ENCODE measurements around the gene GULP1. TPM values are rescaled to one million over a fixed set of nuclear protein-coding genes. Genes with fewer than 3 reads are reported as not detected.

Gene GULP1
- total RNA-seq, 2 experiments from 2014 or later: not detected

- Mint-ChIP-seq H3K36me3 (ENCODE audit: low read depth) (no peaks in the 10 kb centered on the region), H3K9me3 (ENCODE audit: insufficient read depth) (no peaks in the 10 kb centered on the region), H3K27ac (no peak overlapping the region), H3K27me3 (ENCODE audit: low read depth) (no peaks in the 10 kb centered on the region), H3K4me1 (ENCODE audit: low read depth) (no peaks in the 10 kb centered on the region), H3K4me3 (no peak overlapping the region)
- DNase-seq: no peak
- POLR2A ChIA-PET: no interaction called here
- no peak for ATAC-seq
- CTCF ChIA-PET: no interaction called here
Observed at GRCh38 chr2:188332619-188333018, 40.9 kb downstream of the GULP1 start.

- DNase-seq: no peak
- Mint-ChIP-seq H3K4me3 (no peak overlapping the region), H3K9me3 (ENCODE audit: insufficient read depth) (no peaks in the 10 kb centered on the region), H3K4me1 (ENCODE audit: low read depth) (no peaks in the 10 kb centered on the region), H3K27ac (no peak overlapping the region), H3K36me3 (ENCODE audit: low read depth) (no peaks in the 10 kb centered on the region), H3K27me3 (ENCODE audit: low read depth) (no peaks in the 10 kb centered on the region)
- ChIA-PET POLR2A (no interaction called here), CTCF (no interaction called here)
- ATAC-seq: no peak
Observed at GRCh38 chr2:188333751-188334524, 42.3 kb downstream of the GULP1 start.

- POLR2A ChIA-PET: interaction anchor here (0.7 kb wide), 1 partner anchor 159 kb away, joined by 3 read pairs; no protein-coding TSS in a partner anchor
Observed at GRCh38 chr2:188338463-188338862, 46.8 kb downstream of the GULP1 start.

GRCh38 chr2:188340257-188340656 is 48.6 kb downstream of the GULP1 start:
- no peak for ATAC-seq
- ChIA-PET CTCF (no interaction called here), POLR2A (no interaction called here)
- no peaks in the 10 kb centered on the region for H3K36me3 Mint-ChIP-seq (ENCODE audit: low read depth)
- H3K4me3 Mint-ChIP-seq: no peak overlapping the region
- H3K9me3 Mint-ChIP-seq (ENCODE audit: insufficient read depth): no peaks in the 10 kb centered on the region
- H3K4me1 Mint-ChIP-seq (ENCODE audit: low read depth): no peaks in the 10 kb centered on the region
- DNase-seq: no peak
- no peaks in the 10 kb centered on the region for H3K27me3 Mint-ChIP-seq (ENCODE audit: low read depth)
- H3K27ac Mint-ChIP-seq: no peak overlapping the region

More at GRCh38 chr2:188338463-188338862, 46.8 kb downstream of the GULP1 start:
- Mint-ChIP-seq H3K27me3 (ENCODE audit: low read depth) (no peaks in the 10 kb centered on the region), H3K36me3 (ENCODE audit: low read depth) (no peaks in the 10 kb centered on the region), H3K27ac (no peak overlapping the region), H3K4me3 (no peak overlapping the region), H3K4me1 (ENCODE audit: low read depth) (no peaks in the 10 kb centered on the region), H3K9me3 (ENCODE audit: insufficient read depth) (no peaks in the 10 kb centered on the region)
- DNase-seq: no peak
- CTCF ChIA-PET: no interaction called here
- ATAC-seq: no peak

GRCh38 chr2:188345020-188345419 is 53.3 kb downstream of the GULP1 start:
- Mint-ChIP-seq H3K4me1 (ENCODE audit: low read depth) (no peaks in the 10 kb centered on the region), H3K27ac (no peak overlapping the region), H3K9me3 (ENCODE audit: insufficient read depth) (no peaks in the 10 kb centered on the region), H3K27me3 (ENCODE audit: low read depth) (no peaks in the 10 kb centered on the region), H3K36me3 (ENCODE audit: low read depth) (no peaks in the 10 kb centered on the region), H3K4me3 (no peak overlapping the region)
- DNase-seq: no peak
- ChIA-PET POLR2A (no interaction called here), CTCF (no interaction called here)
- ATAC-seq: no peak

- Mint-ChIP-seq H3K36me3 (ENCODE audit: low read depth) (no peaks in the 10 kb centered on the region), H3K4me1 (ENCODE audit: low read depth) (no peaks in the 10 kb centered on the region), H3K9me3 (ENCODE audit: insufficient read depth) (no peaks in the 10 kb centered on the region), H3K27me3 (ENCODE audit: low read depth) (no peaks in the 10 kb centered on the region), H3K4me3 (no peak overlapping the region), H3K27ac (no peak overlapping the region)
- CTCF ChIA-PET: no interaction called here
- POLR2A ChIA-PET: no interaction called here
- DNase-seq: no peak
- no peak for ATAC-seq
Observed at GRCh38 chr2:188345426-188345825, 53.8 kb downstream of the GULP1 start.

- Mint-ChIP-seq H3K4me3 (no peak overlapping the region), H3K36me3 (ENCODE audit: low read depth) (no peaks in the 10 kb centered on the region), H3K4me1 (ENCODE audit: low read depth) (no peaks in the 10 kb centered on the region), H3K9me3 (ENCODE audit: insufficient read depth) (no peaks in the 10 kb centered on the region), H3K27me3 (ENCODE audit: low read depth) (no peaks in the 10 kb centered on the region), H3K27ac (no peak overlapping the region)
- DNase-seq (no peak), ATAC-seq (no peak)
- POLR2A ChIA-PET: no interaction called here
- CTCF ChIA-PET: no interaction called here
Observed at GRCh38 chr2:188345831-188346458, 54.3 kb downstream of the GULP1 start.

- Mint-ChIP-seq H3K4me3 (no peak overlapping the region), H3K9me3 (ENCODE audit: insufficient read depth) (no peaks in the 10 kb centered on the region), H3K27me3 (ENCODE audit: low read depth) (no peaks in the 10 kb centered on the region), H3K36me3 (ENCODE audit: low read depth) (no peaks in the 10 kb centered on the region), H3K27ac (no peak overlapping the region), H3K4me1 (ENCODE audit: low read depth) (no peaks in the 10 kb centered on the region)
- CTCF ChIA-PET: no interaction called here
- no peak for DNase-seq
- ATAC-seq: no peak
- POLR2A ChIA-PET: no interaction called here
Observed at GRCh38 chr2:188349019-188349418, 57.3 kb downstream of the GULP1 start.

- Mint-ChIP-seq H3K27ac (no peak overlapping the region), H3K36me3 (ENCODE audit: low read depth) (no peaks in the 10 kb centered on the region), H3K4me3 (no peak overlapping the region), H3K27me3 (ENCODE audit: low read depth) (no peaks in the 10 kb centered on the region), H3K4me1 (ENCODE audit: low read depth) (no peaks in the 10 kb centered on the region), H3K9me3 (ENCODE audit: insufficient read depth) (no peaks in the 10 kb centered on the region)
- CTCF ChIA-PET: no interaction called here
- POLR2A ChIA-PET: no interaction called here
- DNase-seq (no peak), ATAC-seq (no peak)
Observed at GRCh38 chr2:188353282-188353681, 61.6 kb downstream of the GULP1 start.

- ATAC-seq: no peak
- no peak overlapping the region for H3K4me3 Mint-ChIP-seq
Observed at GRCh38 chr2:188360485-188361263, 69.0 kb downstream of the GULP1 start.

GRCh38 chr2:188364033-188364630 is 72.5 kb downstream of the GULP1 start:
- no peak for ATAC-seq
- DNase-seq: no peak
- H3K27me3 Mint-ChIP-seq (ENCODE audit: low read depth): no peaks in the 10 kb centered on the region
- ChIA-PET POLR2A (no interaction called here), CTCF (no interaction called here)
- H3K27ac Mint-ChIP-seq: no peak overlapping the region
- H3K4me3 Mint-ChIP-seq: no peak overlapping the region
- H3K9me3 Mint-ChIP-seq (ENCODE audit: insufficient read depth): no peaks in the 10 kb centered on the region
- H3K4me1 Mint-ChIP-seq (ENCODE audit: low read depth): no peaks in the 10 kb centered on the region
- no peaks in the 10 kb centered on the region for H3K36me3 Mint-ChIP-seq (ENCODE audit: low read depth)

More at GRCh38 chr2:188360485-188361263, 69.0 kb downstream of the GULP1 start:
- POLR2A ChIA-PET: no interaction called here
- no peak overlapping the region for H3K27ac Mint-ChIP-seq
- H3K27me3 Mint-ChIP-seq (ENCODE audit: low read depth): no peaks in the 10 kb centered on the region
- DNase-seq: no peak
- CTCF ChIA-PET: no interaction called here
- no peaks in the 10 kb centered on the region for H3K36me3 Mint-ChIP-seq (ENCODE audit: low read depth)
- no peaks in the 10 kb centered on the region for H3K9me3 Mint-ChIP-seq (ENCODE audit: insufficient read depth)
- no peaks in the 10 kb centered on the region for H3K4me1 Mint-ChIP-seq (ENCODE audit: low read depth)

- H3K4me3 Mint-ChIP-seq: no peak overlapping the region
- H3K27me3 Mint-ChIP-seq (ENCODE audit: low read depth): no peaks in the 10 kb centered on the region
- no peaks in the 10 kb centered on the region for H3K4me1 Mint-ChIP-seq (ENCODE audit: low read depth)
- H3K27ac Mint-ChIP-seq: no peak overlapping the region
- CTCF ChIA-PET: no interaction called here
- POLR2A ChIA-PET: no interaction called here
- DNase-seq (no peak), ATAC-seq (no peak)
- H3K36me3 Mint-ChIP-seq (ENCODE audit: low read depth): no peaks in the 10 kb centered on the region
- H3K9me3 Mint-ChIP-seq (ENCODE audit: insufficient read depth): no peaks in the 10 kb centered on the region
Observed at GRCh38 chr2:188365058-188365641, 73.5 kb downstream of the GULP1 start.
